GM18907 (cell line): ENCODE results near the gene MYO1F.

Experiments used
- ATAC-seq: cut with Tn5 transposase; IDR thresholded peaks from one replicate; pipeline ENCODE4 v1.9.1; 2021; ENCODE audit warnings: mild to moderate bottlenecking, moderate library complexity; ENCODE audit not compliant: unreplicated experiment

Gene MYO1F

DNA sequence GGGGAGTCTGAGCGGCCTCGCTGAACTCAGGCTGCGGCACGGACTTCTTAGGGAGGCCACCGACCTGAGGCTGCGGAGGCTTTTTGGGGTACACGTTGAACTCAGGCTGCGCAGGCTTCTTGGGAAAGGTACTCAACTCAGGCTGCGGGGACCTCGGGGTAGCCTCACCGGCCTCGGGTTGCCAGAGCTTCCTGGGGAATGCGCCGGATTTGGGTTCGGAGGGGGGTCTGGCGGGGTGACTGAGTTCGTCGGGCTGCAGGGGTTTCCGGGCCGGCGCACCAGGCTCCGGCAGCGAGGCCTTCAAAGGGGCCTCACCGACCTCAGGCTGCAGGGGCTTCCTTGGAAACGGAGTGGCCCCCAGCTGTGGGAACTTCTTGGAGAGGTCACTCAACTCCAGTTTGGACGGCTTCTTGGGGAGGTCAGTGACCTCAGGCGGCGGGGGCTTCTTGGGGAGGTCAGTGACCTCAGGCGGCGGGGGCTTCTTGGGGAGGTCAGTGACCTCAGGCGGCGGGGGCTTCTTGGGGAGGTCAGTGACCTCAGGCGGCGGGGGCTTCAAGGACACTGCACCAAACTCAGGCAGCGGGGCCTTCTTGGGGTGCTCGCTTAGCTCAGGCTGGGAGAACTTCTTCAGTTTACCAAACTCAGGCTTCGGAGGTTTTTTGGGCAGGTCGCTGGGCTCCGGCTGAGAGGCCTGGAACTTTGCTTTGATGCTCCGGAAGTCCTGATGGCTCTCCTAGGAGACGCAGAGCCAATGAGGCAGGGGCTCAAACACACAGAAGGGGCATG, 78.0 kb downstream of the MYO1F start:
- no peak for ATAC-seq

DNA sequence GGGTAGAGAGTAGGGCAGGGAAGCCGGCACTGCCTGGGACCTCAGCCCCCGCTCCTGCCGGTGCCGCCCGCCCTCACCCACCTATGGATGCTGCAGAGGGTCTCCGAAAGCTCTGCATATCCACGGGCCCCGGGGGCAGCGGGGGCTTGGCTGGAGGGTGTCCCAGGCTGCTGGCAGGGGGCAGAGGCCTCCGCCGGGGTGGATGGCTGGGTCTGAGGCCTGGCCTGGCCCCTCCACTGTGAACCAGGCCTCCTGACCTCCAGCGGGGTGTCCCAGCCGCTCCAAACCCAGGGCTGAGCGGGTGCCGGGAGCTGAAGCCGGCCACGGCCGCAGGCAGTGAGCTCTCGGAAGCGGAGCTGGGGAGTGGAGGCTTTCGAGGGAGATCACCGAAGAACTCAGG, 78.9 kb downstream of the MYO1F start:
- ATAC-seq: no peak

- no peak for ATAC-seq
These were observed 83.1 kb downstream of the MYO1F start for GRCh38 chr19:8494158-8494557.

DNA sequence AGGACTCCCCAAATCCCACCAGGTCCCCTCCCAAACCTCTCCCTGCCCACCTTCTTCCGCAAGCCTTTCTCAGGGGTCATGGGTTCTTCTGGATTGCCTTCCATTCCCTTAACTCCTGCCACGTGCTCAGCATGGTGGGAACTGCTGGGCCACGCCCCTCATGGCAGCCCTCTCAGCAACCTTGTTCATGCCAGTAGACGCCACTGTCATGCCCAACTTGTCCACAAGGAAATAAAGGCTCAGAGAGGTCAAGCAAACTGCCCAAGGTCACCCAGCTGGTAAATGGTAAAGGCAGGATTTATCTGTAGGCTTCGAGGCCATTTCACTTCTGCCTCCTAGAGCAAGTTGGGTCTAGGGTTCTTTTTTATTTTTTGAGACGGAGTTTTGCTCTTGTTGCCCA, 85.7 kb downstream of the MYO1F start:
- no peak for ATAC-seq

- no peak for ATAC-seq
These were observed 86.4 kb downstream of the MYO1F start for GRCh38 chr19:8490873-8491272.

DNA sequence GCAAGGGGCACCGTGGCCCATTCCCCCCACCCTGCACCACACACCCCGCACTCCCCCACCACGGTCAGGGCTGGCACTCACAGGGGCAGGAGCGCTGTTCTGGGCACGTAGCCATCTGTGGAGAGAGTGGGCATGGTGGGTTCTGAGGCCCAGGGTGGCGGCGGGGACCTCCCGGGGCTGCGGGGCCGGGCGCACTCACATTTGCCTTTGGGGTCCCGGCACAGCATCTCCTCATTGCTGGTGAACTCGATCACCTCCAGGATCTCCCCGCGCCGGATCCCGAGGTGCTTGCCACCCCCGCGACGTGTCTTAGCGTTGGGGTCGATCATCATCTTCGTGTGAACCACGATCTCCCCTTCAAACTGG, 86.9 kb downstream of the MYO1F start:
- ATAC-seq: no peak

DNA sequence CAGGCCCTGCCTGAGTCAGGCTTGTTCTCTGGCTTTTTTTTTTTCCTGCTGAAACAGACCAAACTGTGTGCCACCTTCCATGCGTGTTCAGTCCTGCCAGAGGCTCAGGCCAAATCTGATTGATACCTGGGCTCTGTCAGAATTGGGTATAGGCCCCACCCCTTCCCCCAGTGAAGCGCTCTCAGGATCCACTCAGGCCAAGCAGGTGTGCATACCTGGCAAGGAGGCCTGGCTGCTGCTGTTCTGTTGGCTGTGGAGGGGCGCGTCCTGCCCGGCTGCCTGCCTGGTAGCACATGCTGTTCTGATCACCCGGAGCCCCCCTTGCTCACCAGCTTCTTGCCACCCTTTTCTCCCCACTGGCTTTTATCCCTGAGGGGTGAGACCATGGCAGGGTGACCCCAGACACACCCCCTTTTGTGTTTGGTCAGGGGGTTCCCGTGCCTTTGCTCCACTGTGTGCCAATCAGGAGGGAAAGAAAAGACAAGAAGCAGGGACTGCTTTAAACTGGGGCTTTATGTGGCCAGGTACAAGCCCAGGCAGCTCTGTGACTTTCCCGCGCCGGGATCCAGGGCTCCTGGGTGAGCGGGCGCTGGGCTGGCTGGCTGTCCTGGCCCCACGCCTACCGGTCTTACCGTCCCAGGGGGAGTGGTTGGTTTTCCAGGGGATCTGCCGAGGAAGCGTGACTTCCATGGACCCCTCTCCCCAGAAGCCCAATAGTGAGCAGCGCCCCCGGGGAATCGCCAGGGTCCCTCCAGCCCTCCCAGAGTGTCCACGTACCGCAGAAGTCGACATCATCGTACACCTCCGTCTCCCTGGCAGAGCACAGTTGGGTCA, 87.5 kb downstream of the MYO1F start:
- no peak for ATAC-seq

DNA sequence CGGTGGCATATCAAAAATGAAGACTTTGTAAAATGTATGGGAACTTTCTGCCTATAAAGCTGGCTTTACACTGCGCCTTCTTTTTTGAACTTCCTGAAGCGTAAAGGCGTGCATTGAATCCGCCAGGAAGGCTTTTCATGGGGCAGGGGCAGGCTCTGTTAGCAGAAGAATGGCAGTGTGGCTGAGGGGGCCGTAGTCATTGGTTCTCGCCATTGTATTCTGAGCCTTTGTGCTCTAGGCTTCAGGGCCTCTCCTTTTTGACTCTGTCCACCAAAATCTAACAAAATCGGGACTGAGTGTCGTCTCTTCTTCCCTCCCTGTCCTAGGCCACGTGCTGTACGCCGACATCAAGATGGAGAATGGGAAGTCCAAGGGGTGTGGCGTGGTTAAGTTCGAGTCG, 88.9 kb downstream of the MYO1F start:
- no peak for ATAC-seq

- no peak for ATAC-seq
These were observed 89.9 kb downstream of the MYO1F start for GRCh38 chr19:8487137-8487851.

DNA sequence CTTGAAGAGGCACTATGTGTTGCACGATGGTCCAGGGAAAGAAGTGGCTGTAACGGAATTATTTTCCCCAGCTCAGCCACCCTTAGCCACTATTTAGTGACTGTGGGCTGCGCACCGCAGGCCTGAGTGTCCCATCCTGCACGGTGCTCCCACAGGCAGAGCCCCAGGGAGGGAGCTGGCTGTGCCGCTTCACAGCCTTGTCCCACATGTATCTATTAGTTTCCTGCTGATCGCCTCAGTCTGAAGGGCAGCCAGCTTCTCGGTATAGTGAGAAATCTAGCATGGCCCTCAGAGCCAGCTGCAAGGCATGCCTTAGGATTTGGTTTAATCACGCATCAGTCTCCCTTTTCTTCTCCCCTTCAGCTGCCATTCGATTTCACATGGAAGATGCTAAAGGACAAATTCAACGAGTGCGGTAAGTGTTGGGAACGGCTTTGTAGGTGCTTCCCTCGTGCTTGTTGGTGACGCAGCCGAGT, 90.5 kb downstream of the MYO1F start:
- no peak for ATAC-seq

- no peak for ATAC-seq
These were observed 91.5 kb downstream of the MYO1F start for GRCh38 chr19:8485561-8486371.

- no peak for ATAC-seq
These were observed 92.8 kb downstream of the MYO1F start for GRCh38 chr19:8484331-8484894.

- ATAC-seq: no peak
These were observed 94.1 kb downstream of the MYO1F start for GRCh38 chr19:8483165-8483564.

- ATAC-seq: no peak
These were observed 94.5 kb downstream of the MYO1F start for GRCh38 chr19:8482696-8483095.

DNA sequence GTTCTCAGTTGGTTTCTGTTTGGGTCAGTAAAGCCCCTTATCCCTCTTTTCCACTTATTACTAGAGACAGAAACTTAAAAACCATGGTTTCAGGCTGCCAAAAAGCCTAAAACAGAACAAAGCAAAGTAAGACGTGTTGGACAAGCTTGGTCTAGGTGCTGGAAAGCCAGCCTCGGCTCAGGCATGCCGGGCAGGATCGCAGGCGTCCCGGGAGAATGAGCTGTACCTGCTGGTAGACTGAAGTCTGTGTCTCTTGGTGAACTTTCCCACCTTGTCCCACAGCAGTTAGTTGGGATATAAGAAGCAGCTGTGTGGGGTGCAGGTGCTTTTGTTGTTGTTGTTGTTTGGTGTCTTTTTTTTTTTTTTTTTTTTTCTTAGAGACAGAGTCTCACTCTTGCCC, 95.6 kb downstream of the MYO1F start:
- no peak for ATAC-seq

- no peak for ATAC-seq
These were observed 96.0 kb downstream of the MYO1F start for GRCh38 chr19:8481201-8481600.

GRCh38 chr19:8478598-8478997, 98.6 kb downstream of the MYO1F start:
- no peak for ATAC-seq

DNA sequence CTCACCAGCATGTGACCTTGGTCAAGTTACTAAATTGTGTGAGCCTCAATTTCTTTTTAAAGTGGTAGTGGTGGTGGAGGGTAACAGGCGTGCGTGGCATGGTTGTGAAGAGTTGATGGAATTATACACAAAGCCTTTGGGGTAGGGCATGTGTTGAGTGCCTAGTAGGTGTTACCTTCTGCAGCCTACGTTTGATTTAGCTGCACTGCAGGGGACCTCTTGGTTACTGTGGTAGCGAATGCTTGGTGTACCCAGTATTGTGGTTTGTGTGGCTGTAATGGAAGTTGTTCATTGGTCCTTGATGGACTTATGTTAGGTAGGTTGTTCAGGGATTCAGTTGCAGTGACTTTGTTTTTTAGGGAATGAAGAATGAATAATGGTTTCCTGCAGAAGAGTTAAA, 99.4 kb downstream of the MYO1F start:
- no peak for ATAC-seq

- no peak for ATAC-seq
These were observed 100.7 kb downstream of the MYO1F start for GRCh38 chr19:8476524-8476923.

GRCh38 chr19:8475005-8475404, 102.2 kb downstream of the MYO1F start:
- no peak for ATAC-seq
